ENCODE results near the gene SMARCA4.

DNA sequence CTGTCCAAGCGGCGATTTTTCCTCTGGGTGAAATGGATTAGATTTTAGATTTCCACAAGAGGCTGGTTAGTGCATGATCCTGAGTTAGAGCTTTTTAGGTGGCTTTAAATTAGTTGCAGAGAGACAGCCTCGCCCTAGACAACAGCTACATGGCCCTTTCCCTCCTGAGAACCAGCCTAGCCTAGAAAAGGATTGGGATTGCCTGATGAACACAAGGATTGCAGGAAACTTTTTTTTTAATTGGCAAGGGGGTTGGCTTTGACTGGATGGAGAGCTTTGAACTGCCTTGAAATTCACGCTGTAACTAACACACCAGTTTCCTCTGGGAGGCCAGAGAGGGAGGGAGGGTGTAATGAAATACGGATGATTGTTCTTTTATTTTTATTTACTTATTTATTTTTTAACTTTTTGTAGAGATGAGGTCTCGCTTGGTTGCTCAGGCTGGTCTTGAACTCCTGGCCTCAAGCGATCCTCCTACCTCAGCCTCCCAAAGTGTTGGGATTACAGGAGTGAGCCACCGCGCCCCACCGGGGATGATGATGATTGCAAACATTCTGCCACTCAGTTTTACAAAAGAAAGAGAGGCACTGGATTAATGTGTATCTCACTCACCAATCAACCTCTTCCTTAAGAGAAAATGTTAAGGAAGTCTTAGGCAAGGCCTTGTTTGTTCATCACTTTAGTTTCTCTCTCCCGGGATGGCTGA is 130.3 kb downstream of the SMARCA4 start:
- TF ChIP-seq, protein P1, sequence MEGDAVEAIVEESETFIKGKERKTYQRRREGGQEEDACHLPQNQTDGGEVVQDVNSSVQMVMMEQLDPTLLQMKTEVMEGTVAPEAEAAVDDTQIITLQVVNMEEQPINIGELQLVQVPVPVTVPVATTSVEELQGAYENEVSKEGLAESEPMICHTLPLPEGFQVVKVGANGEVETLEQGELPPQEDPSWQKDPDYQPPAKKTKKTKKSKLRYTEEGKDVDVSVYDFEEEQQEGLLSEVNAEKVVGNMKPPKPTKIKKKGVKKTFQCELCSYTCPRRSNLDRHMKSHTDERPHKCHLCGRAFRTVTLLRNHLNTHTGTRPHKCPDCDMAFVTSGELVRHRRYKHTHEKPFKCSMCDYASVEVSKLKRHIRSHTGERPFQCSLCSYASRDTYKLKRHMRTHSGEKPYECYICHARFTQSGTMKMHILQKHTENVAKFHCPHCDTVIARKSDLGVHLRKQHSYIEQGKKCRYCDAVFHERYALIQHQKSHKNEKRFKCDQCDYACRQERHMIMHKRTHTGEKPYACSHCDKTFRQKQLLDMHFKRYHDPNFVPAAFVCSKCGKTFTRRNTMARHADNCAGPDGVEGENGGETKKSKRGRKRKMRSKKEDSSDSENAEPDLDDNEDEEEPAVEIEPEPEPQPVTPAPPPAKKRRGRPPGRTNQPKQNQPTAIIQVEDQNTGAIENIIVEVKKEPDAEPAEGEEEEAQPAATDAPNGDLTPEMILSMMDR (conservative IDR thresholded peaks at IDR 0.05 in 1 of 2, IDR thresholded peaks at IDR 0.05 in 1 of 2; ENCODE audit: extremely low read depth in 1 of 2, insufficient read depth in 1 of 2, low read depth in 1 of 2, low read length in 2 of 2) = no peak
- no peak for TF ChIP-seq EZH2 (IDR thresholded peaks at IDR 0.05; ENCODE audit: borderline replicate concordance, low read length)

Data from mammary epithelial cell (primary cell).